K562 (cell line): ENCODE data around the gene CD276. TPM values are rescaled to one million over a fixed set of nuclear protein-coding genes. Genes with fewer than 3 reads are reported as not detected.
"Not testable (repeated sequence)": the region's sequence is repeated elsewhere in the genome, so short reads cannot be mapped to it uniquely, and the experiment has no call there.

Source experiments
- ATAC-seq: fragments of 200-7000 bp; cut with Tn5 transposase; 3 replicates; pipeline ENCODE4 v1.9.1; 2020; ENCODE audit warnings: moderate library complexity
- BruUV-seq: library from RNA; stranded (reverse); fragments of 400-500 nt; replicated peaks from 2 replicates; lab custom pipeline; 2021; lab: Mats Ljungman, UMichigan
- CTCF ChIA-PET: fragments of 300-600 bp; formaldehyde crosslinking; extraction: SDS; loops from one replicate; lab custom pipeline; 2021; ENCODE audit warnings: low intra/inter-chr PET ratio; lab: Yijun Ruan, JAX
- POLR2A ChIA-PET: fragments of 300-600, 350-650 bp; sonication (Branson Sonifier 250); formaldehyde crosslinking; extraction: SDS; loops from one replicate; lab custom pipeline; 2021; ENCODE audit warnings: antibody characterized with exemption, inconsistent platforms; lab: Yijun Ruan, JAX
- DNase-seq, 4 experiments: peaks; one replicate each; pipeline versions ENCODE4 v3.0.0 to v3.0.0-alpha.2; 2011 to 2018; ENCODE audit warnings: low spot score in 3 of 4, mixed read lengths in 3 of 4; ENCODE audit errors: extremely low read depth in 1 of 4
- FAIRE-seq: peaks from 2 replicates; lab custom pipeline; 2011; peaks lifted over from hg19 to GRCh38; lab: Jason Lieb, UNC
- H2AFZ ChIP-seq: 2 replicates; pipeline ENCODE4 v1.6.0; 2011; ENCODE audit warnings: low read depth, low read length, control low read depth, inconsistent platforms
- H3K27ac ChIP-seq: fragments of 200-600 bp; 3 replicates; pipeline ENCODE4 v1.8.0; 2011; ENCODE audit warnings: low read depth, mild to moderate bottlenecking, control low read depth, inconsistent platforms, low read length, moderate library complexity, mixed read lengths; ENCODE audit errors: extremely low read depth
- H3K27me3 ChIP-seq, 2 experiments: fragments of 300-600 bp in 1 of 2; 2 replicates in 1 of 2; 3 replicates in 1 of 2; pipeline versions ENCODE4 v1.6.0 to v1.8.0; 2011; ENCODE audit warnings: inconsistent platforms in 2 of 2, low read length in 2 of 2, mild to moderate bottlenecking in 1 of 2, mixed read lengths in 1 of 2, moderate library complexity in 1 of 2; ENCODE audit not compliant: control insufficient read depth in 2 of 2, insufficient read depth in 2 of 2
- H3K36me3 ChIP-seq: fragments of 300-600 bp; 3 replicates; pipeline ENCODE4 v1.8.0; 2011; ENCODE audit warnings: mild to moderate bottlenecking, low read length, inconsistent platforms; ENCODE audit not compliant: control insufficient read depth, insufficient read depth
- H3K4me1 ChIP-seq, 2 experiments: fragments of 200-600 bp in 1 of 2; replicated peaks in 1 of 2; 2 replicates in 1 of 2; 3 replicates in 1 of 2; pipeline versions ENCODE4 v1.5.1 to v1.8.0; 2011; ENCODE audit warnings: inconsistent platforms in 2 of 2, low read length in 2 of 2, mild to moderate bottlenecking in 1 of 2, mixed read lengths in 1 of 2, moderate library complexity in 1 of 2; ENCODE audit not compliant: control insufficient read depth in 2 of 2, insufficient read depth in 2 of 2
- H3K4me2 ChIP-seq: 2 replicates; pipeline ENCODE4 v1.6.1; 2011; ENCODE audit warnings: low read length, control low read depth, inconsistent platforms, mixed read lengths; ENCODE audit not compliant: insufficient read depth
- H3K4me3 ChIP-seq: fragments of 200-600 bp; sonication (generic), shearing (Covaris generic); 2 replicates; pipeline ENCODE4 v1.5.1; 2016; ENCODE audit warnings: control low read depth, inconsistent platforms
- H3K79me2 ChIP-seq: fragments of 200-600 bp; 3 replicates; pipeline ENCODE4 v1.8.0; 2011; ENCODE audit warnings: low read length, inconsistent platforms; ENCODE audit not compliant: control insufficient read depth, insufficient read depth
- H3K9ac ChIP-seq, 2 experiments: 2 replicates each; pipeline versions ENCODE4 v1.6.0 to v1.6.1; 2011; ENCODE audit warnings: low read depth in 2 of 2, low read length in 2 of 2, control low read depth in 1 of 2, inconsistent platforms in 1 of 2, mild to moderate bottlenecking in 1 of 2, mixed read lengths in 1 of 2; ENCODE audit not compliant: insufficient read depth in 1 of 2
- H3K9me1 ChIP-seq: one replicate; pipeline ENCODE4 v1.6.0; 2011; ENCODE audit warnings: inconsistent platforms, mild to moderate bottlenecking, low read length, moderate library complexity; ENCODE audit not compliant: control insufficient read depth, insufficient read depth
- H3K9me3 ChIP-seq: replicated peaks from 2 replicates; pipeline ENCODE4 v1.5.1; 2011; ENCODE audit warnings: low read depth, low read length, inconsistent platforms; ENCODE audit not compliant: control insufficient read depth, insufficient read depth
- H4K20me1 ChIP-seq: replicated peaks from 2 replicates; pipeline ENCODE4 v1.6.1; 2011; ENCODE audit warnings: low read length, inconsistent platforms, mixed read lengths; ENCODE audit not compliant: control insufficient read depth, insufficient read depth
- CREM ChIP-seq: IDR thresholded peaks from 2 replicates; pipeline ENCODE4 v1.6.1; 2014; ENCODE audit warnings: antibody characterized with exemption, low read depth
- FOSL1 ChIP-seq: fragments of 200-800 bp; sonication (Bioruptor generic); conservative IDR thresholded peaks from 2 replicates; pipeline ENCODE4 v1.6.1; 2016; ENCODE audit warnings: missing genetic modification characterization, missing compliant biosample characterization
- HDAC6 ChIP-seq: IDR thresholded peaks from 2 replicates; pipeline ENCODE4 v1.6.1; 2012; ENCODE audit warnings: low read depth, mild to moderate bottlenecking, control low read depth, inconsistent platforms, low read length, moderate library complexity
- PML ChIP-seq: IDR thresholded peaks from 2 replicates; pipeline ENCODE4 v1.6.1; 2012; ENCODE audit warnings: low read length, inconsistent platforms
- WGBS: fragments of 100-300 bp; shearing (Covaris generic); methylation state at CpG from one replicate; pipeline ENCODE4 v1.1.6; 2016; ENCODE audit warnings: low coverage, mixed read lengths; ENCODE audit not compliant: insufficient coverage; ENCODE audit errors: missing lambda C conversion rate; 5-methylcytosine and 5-hydroxymethylcytosine counted together
- in situ Hi-C: fragments of 300-500 bp; cut with MboI; formaldehyde crosslinking; loops from 4 replicates; pipeline ENCODE4 v1.15.0; 2018; ENCODE audit warnings: inconsistent platforms, mixed read lengths
- intact Hi-C: fragments of 100-400 bp; cut with micrococcal nuclease; formaldehyde crosslinking; loops from 2 replicates; pipeline ENCODE4 v1.14.2; 2022
- polyA plus RNA-seq, 8 experiments: library from polyadenylated mRNA; depleted of rRNA in 4 of 8; stranded (reverse) in 5 of 8; unstranded in 3 of 8; fragments of >200 nt; fragmentation: Nextera tagmentation in 2 of 8; fragmentation: Illumina TruSeq in 1 of 8; extraction: Ambion mirVana in 2 of 8; extraction: Trizol in 1 of 8; gene quantifications; 2 replicates each; pipeline versions ENCODE4 v1.2.1 to v1.2.3, GENCODE V29; 2011 to 2014; ENCODE audit warnings: inconsistent platforms in 1 of 8, missing spikeins in 1 of 8
- total RNA-seq, 7 experiments: library from RNA; depleted of rRNA in 6 of 7; stranded (reverse); fragments of >200 nt in 6 of 7; fragmentation: Illumina TruSeq in 2 of 7; extraction: Trizol in 2 of 7; gene quantifications; 2 replicates each; pipeline versions ENCODE4 v1.2.1 to v1.2.3, GENCODE V29; 2011 to 2021; ENCODE audit warnings: low replicate concordance in 1 of 7
- TF ChIP-seq, protein P1 (sequence below), 3 experiments: fragments of 200-800 bp in 1 of 3; sonication (Bioruptor generic) in 1 of 3; sonication (generic) in 1 of 3; formaldehyde crosslinking in 1 of 3; IDR thresholded peaks; 2 replicates each; pipeline versions ENCODE4 v1.6.1 to v1.8.0; 2016 to 2022; ENCODE audit warnings: mild to moderate bottlenecking in 2 of 3, missing compliant biosample characterization in 2 of 3, missing genetic modification characterization in 2 of 3, missing genetic modification reagents in 1 of 3

Gene CD276
- total and polyA plus RNA-seq, 9 of the 15 experiments (the other 6 are each of a cell fraction or from before 2014, with no cell fraction given): 0.11 to 3.6 (median 2.3) TPM

DNA sequence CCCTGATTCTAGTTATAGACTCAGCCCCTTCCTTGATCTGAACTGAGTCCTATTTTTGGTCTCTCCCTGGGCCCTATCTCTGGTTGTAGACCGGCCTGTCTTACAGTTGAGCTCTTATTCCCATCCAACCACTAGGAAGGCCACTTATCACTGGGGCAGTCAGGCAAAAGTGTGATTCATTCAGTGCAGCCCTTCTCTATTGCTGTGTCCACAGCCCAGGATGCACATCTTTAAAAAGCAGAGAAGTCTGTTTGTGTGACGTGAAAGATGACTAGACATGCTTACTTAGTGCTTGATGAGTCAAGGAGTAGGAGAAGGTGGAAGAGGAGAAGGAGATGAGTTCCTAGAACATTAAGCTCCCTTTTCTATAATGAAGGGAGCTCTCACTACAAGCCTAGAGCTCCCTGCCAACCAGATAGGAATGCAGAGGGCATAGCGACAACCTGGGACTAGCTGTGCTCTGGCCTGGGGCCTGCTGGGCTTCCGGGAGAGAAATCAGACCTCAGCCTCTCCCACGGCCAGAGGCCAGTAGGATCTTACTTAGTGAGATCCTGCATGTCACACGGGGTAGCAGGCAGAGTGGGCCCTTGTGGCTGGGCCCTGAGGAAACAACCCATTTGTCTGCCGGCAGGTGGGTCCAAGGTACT, 43.3 kb downstream of the CD276 start:
- 0% methylated on average over 7 of the region's 7 CpGs for WGBS
- Histone ChIP-seq H3K9me3 (no peaks in the 10 kb centered on the region), H4K20me1 (peaks cover 4% of the 10 kb centered on the region; the same call in 1 of the 2 replicates), H3K9ac (no peak overlapping the region), H3K79me2 (no peaks in the 10 kb centered on the region), H3K4me2 (no peak overlapping the region), H3K4me3 (no peak overlapping the region), H3K27ac (no peak overlapping the region), H2AFZ (no peak overlapping the region), H3K4me1 (no peaks in the 10 kb centered on the region), H3K9me1 (no peaks in the 10 kb centered on the region), H3K36me3 (no peaks in the 10 kb centered on the region), H3K27me3 (peaks cover 3 to 26% of the 10 kb centered on the region in 2 experiments; a peak in 3 of 5 replicates)
- ATAC-seq: no peak
- ChIA-PET CTCF (no interaction called here), POLR2A (interaction anchor here (0.7 to 1.0 kb wide), 3 partner anchors 9 to 382 kb away, joined by 3 to 4 read pairs (median 3); no protein-coding TSS in a partner anchor)
- no peak for DNase-seq
- in situ Hi-C loops (no loop called here), intact Hi-C loops (no loop called here)
- TF ChIP-seq CREM (0 out of 2 replicates have a peak, but pooled peaks have one; percentile 10), PML (no peak), FOSL1 (tag) (peak; percentile 60), HDAC6 (no peak)
- TF ChIP-seq, protein P1, sequence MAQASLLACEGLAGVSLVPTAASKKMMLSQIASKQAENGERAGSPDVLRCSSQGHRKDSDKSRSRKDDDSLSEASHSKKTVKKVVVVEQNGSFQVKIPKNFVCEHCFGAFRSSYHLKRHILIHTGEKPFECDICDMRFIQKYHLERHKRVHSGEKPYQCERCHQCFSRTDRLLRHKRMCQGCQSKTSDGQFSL (CRISPR knock-in tag; IDR thresholded peaks at IDR 0.05): no peak
- TF ChIP-seq, protein P1 (tag; IDR thresholded peaks at IDR 0.05): no peak
- no peak for FAIRE-seq
- no TSS peak for BruUV-seq

GRCh38 chr15:73732051-73732450, 47.9 kb downstream of the CD276 start:
- DNase-seq, ATAC-seq, intact Hi-C loops, CTCF ChIA-PET, H4K20me1 ChIP-seq, H3K4me2 ChIP-seq, H3K4me3 ChIP-seq, H3K79me2 ChIP-seq, H2AFZ ChIP-seq, POLR2A ChIA-PET, H3K4me1 ChIP-seq, H3K36me3 ChIP-seq, BruUV-seq, H3K9ac ChIP-seq, in situ Hi-C loops, H3K9me3 ChIP-seq, H3K27ac ChIP-seq, FAIRE-seq, H3K9me1 ChIP-seq: not testable (repeated sequence)
- H3K27me3 ChIP-seq: peaks cover 0 to 39% of the 10 kb centered on the region in 2 experiments; a peak in 2 of 5 replicates
- WGBS: 64% methylated on average over 9 of the region's 29 CpGs
